K562 (cell line): ENCODE results near the gene MBD3L4. TPM values are rescaled to one million over a fixed set of nuclear protein-coding genes. Genes with fewer than 3 reads are reported as not detected.

ENCODE experiments used
- CBFA2T2 ChIP-seq: fragments of 450-650 bp; conservative IDR thresholded peaks from 2 replicates; pipeline ENCODE4 v1.6.1; 2017; ENCODE audit warnings: mild to moderate bottlenecking
- EP400 ChIP-seq: fragments of 450-650 bp; IDR thresholded peaks from 2 replicates; pipeline ENCODE4 v1.6.1; 2017; ENCODE audit warnings: antibody characterized with exemption, mild to moderate bottlenecking, moderate library complexity
- MBD2 ChIP-seq: sonication (generic); IDR thresholded peaks from 2 replicates; pipeline ENCODE4 v1.6.1; 2016; ENCODE audit warnings: low read depth, borderline replicate concordance
- MYBL2 ChIP-seq, 2 experiments: fragments of 450-650 bp in 1 of 2; sonication (generic) in 1 of 2; formaldehyde crosslinking in 1 of 2; IDR thresholded peaks; 2 replicates each; pipeline versions ENCODE4 v1.6.1 to v1.8.1; 2017 to 2022; ENCODE audit warnings: borderline replicate concordance in 1 of 2, inconsistent platforms in 1 of 2, low read depth in 1 of 2, mild to moderate bottlenecking in 1 of 2, missing genetic modification reagents in 1 of 2, moderate library complexity in 1 of 2
- RCOR1 ChIP-seq, 2 experiments: IDR thresholded peaks; 2 replicates each; pipeline ENCODE4 v1.6.1; 2012; ENCODE audit warnings: low read depth in 2 of 2, low read length in 2 of 2, borderline replicate concordance in 1 of 2, improper control_type of control experiment in 1 of 2
- SMAD2 ChIP-seq: fragments of 150-350 bp; IDR thresholded peaks from 2 replicates; pipeline ENCODE4 v1.6.1; 2014; ENCODE audit warnings: low read depth, mild to moderate bottlenecking, low read length
- TCF7 ChIP-seq: sonication (generic); IDR thresholded peaks from 2 replicates; pipeline ENCODE4 v1.6.1; 2016; ENCODE audit warnings: antibody characterized with exemption, borderline replicate concordance
- ZNF224 ChIP-seq: sonication (generic); formaldehyde crosslinking; IDR thresholded peaks from 2 replicates; pipeline ENCODE4 v1.8.0; 2022; ENCODE audit warnings: mild to moderate bottlenecking, missing genetic modification reagents
- polyA plus RNA-seq, 8 experiments: library from polyadenylated mRNA; depleted of rRNA in 4 of 8; stranded (reverse) in 5 of 8; unstranded in 3 of 8; fragments of >200 nt; fragmentation: Nextera tagmentation in 2 of 8; fragmentation: Illumina TruSeq in 1 of 8; extraction: Ambion mirVana in 2 of 8; extraction: Trizol in 1 of 8; gene quantifications; 2 replicates each; pipeline versions ENCODE4 v1.2.1 to v1.2.3, GENCODE V29; 2011 to 2014; ENCODE audit warnings: inconsistent platforms in 1 of 8, missing spikeins in 1 of 8
- total RNA-seq, 7 experiments: library from RNA; depleted of rRNA in 6 of 7; stranded (reverse); fragments of >200 nt in 6 of 7; fragmentation: Illumina TruSeq in 2 of 7; extraction: Trizol in 2 of 7; gene quantifications; 2 replicates each; pipeline versions ENCODE4 v1.2.1 to v1.2.3, GENCODE V29; 2011 to 2021; ENCODE audit warnings: low replicate concordance in 1 of 7
- TF ChIP-seq, protein P1 (sequence below): fragments of 250-450 bp; sonication (Bioruptor Pico); IDR thresholded peaks from 2 replicates; pipeline ENCODE4 v1.4.0; 2020; ENCODE audit warnings: mild to moderate bottlenecking, moderate library complexity
- TF ChIP-seq, protein P2 (sequence below): sonication (generic); formaldehyde crosslinking; IDR thresholded peaks from 2 replicates; pipeline ENCODE4 v1.9.0; 2022; ENCODE audit warnings: mild to moderate bottlenecking, missing genetic modification reagents
- TF ChIP-seq, protein P3 (sequence below): fragments of 250-450 bp; sonication (Bioruptor Pico); IDR thresholded peaks from 2 replicates; pipeline ENCODE4 v1.4.0; 2020
- TF ChIP-seq, protein P4 (sequence below): fragments of 450-650 bp; conservative IDR thresholded peaks from 2 replicates; pipeline ENCODE4 v1.6.1; 2016; ENCODE audit warnings: missing genetic modification characterization, low read depth, mild to moderate bottlenecking, control low read depth, missing compliant biosample characterization
- TF ChIP-seq, protein P5 (sequence below): fragments of 450-650 bp; formaldehyde crosslinking; conservative IDR thresholded peaks from 2 replicates; pipeline ENCODE4 v1.4.0; 2022; ENCODE audit warnings: mild to moderate bottlenecking, missing genetic modification characterization

The MBD3L4 gene
- total and polyA plus RNA-seq, 9 of the 15 experiments (the other 6 are each of a cell fraction or from before 2014, with no cell fraction given), result not detected

DNA sequence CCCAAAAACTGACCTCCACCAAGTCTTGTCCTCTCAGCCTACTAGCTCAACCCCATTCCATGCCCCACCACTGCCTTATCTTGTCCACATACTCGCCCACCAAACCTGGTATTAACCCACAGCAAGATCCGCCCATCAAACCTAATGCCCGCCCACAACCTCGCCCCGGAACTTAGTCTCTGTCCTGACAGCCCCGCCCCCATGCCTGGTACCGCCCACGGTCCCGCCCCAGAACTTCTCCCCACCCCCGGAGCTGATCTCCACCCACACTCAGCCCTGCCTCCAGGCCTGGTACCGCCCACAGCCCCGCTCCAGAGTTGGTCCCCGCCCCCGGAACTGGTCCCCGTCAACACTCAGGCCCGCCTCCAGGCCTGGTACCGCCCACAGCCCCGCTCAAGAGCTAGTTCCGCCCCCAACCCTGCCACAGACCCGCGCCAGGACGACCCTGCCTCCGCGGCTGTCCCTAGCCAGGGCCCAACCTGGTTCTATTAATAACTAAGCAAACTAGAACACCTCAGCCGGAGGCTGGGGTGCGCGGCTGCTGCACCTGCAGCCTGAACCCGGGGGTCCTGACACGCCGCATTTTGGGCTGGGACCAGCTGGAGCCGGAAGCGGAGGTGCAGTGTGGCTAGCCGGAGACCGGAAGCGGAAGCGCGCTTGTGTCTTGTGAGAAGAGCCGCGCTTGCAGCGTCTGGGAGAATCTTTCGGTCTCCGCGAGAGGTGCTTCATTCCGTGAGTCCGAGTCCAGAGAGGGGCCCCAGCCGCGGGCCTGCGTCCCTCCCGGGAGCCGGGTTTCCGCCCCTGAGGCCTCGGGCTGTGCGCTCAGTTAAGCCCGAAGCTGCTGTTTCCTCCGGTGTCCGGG, 29.3 kb upstream of the MBD3L4 start, which contains the start of gene ZNF557 (continued):
- TF ChIP-seq, protein P1, sequence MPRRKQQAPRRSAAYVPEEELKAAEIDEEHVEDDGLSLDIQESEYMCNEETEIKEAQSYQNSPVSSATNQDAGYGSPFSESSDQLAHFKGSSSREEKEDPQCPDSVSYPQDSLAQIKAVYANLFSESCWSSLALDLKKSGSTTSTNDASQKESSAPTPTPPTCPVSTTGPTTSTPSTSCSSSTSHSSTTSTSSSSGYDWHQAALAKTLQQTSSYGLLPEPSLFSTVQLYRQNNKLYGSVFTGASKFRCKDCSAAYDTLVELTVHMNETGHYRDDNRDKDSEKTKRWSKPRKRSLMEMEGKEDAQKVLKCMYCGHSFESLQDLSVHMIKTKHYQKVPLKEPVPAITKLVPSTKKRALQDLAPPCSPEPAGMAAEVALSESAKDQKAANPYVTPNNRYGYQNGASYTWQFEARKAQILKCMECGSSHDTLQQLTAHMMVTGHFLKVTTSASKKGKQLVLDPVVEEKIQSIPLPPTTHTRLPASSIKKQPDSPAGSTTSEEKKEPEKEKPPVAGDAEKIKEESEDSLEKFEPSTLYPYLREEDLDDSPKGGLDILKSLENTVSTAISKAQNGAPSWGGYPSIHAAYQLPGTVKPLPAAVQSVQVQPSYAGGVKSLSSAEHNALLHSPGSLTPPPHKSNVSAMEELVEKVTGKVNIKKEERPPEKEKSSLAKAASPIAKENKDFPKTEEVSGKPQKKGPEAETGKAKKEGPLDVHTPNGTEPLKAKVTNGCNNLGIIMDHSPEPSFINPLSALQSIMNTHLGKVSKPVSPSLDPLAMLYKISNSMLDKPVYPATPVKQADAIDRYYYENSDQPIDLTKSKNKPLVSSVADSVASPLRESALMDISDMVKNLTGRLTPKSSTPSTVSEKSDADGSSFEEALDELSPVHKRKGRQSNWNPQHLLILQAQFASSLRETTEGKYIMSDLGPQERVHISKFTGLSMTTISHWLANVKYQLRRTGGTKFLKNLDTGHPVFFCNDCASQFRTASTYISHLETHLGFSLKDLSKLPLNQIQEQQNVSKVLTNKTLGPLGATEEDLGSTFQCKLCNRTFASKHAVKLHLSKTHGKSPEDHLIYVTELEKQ (CRISPR knock-in tag), result no peak
- TF ChIP-seq, protein P2, sequence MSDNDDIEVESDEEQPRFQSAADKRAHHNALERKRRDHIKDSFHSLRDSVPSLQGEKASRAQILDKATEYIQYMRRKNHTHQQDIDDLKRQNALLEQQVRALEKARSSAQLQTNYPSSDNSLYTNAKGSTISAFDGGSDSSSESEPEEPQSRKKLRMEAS (CRISPR knock-in tag), result peak; percentile 42; the same call in 1 of the 2 replicates
- TF ChIP-seq ZNF224, result no peak
- peak; percentile 23; the same call in 1 of the 2 replicates for TF ChIP-seq MBD2
- no peak for TF ChIP-seq MYBL2 (IDR thresholded peaks at IDR 0.05; ENCODE audit: low read depth)
- no peak for TF ChIP-seq MYBL2 (CRISPR knock-in tag; IDR thresholded peaks at IDR 0.05; ENCODE audit: borderline replicate concordance)
- no peak for TF ChIP-seq SMAD2
- no peak for TF ChIP-seq CBFA2T2
- TF ChIP-seq RCOR1 (IDR thresholded peaks at IDR 0.05; ENCODE audit: borderline replicate concordance in 1 of 2, low read depth in 2 of 2, low read length in 2 of 2), result no peak
- TF ChIP-seq, protein P3, sequence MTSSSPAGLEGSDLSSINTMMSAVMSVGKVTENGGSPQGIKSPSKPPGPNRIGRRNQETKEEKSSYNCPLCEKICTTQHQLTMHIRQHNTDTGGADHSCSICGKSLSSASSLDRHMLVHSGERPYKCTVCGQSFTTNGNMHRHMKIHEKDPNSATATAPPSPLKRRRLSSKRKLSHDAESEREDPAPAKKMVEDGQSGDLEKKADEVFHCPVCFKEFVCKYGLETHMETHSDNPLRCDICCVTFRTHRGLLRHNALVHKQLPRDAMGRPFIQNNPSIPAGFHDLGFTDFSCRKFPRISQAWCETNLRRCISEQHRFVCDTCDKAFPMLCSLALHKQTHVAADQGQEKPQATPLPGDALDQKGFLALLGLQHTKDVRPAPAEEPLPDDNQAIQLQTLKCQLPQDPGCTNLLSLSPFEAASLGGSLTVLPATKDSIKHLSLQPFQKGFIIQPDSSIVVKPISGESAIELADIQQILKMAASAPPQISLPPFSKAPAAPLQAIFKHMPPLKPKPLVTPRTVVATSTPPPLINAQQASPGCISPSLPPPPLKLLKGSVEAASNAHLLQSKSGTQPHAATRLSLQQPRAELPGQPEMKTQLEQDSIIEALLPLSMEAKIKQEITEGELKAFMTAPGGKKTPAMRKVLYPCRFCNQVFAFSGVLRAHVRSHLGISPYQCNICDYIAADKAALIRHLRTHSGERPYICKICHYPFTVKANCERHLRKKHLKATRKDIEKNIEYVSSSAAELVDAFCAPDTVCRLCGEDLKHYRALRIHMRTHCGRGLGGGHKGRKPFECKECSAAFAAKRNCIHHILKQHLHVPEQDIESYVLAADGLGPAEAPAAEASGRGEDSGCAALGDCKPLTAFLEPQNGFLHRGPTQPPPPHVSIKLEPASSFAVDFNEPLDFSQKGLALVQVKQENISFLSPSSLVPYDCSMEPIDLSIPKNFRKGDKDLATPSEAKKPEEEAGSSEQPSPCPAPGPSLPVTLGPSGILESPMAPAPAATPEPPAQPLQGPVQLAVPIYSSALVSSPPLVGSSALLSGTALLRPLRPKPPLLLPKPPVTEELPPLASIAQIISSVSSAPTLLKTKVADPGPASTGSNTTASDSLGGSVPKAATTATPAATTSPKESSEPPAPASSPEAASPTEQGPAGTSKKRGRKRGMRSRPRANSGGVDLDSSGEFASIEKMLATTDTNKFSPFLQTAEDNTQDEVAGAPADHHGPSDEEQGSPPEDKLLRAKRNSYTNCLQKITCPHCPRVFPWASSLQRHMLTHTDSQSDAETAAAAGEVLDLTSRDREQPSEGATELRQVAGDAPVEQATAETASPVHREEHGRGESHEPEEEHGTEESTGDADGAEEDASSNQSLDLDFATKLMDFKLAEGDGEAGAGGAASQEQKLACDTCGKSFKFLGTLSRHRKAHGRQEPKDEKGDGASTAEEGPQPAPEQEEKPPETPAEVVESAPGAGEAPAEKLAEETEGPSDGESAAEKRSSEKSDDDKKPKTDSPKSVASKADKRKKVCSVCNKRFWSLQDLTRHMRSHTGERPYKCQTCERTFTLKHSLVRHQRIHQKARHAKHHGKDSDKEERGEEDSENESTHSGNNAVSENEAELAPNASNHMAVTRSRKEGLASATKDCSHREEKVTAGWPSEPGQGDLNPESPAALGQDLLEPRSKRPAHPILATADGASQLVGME, result 0 out of 2 replicates have a peak, but pooled peaks have one; percentile 28
- peak; percentile 95 for TF ChIP-seq EP400
- TF ChIP-seq TCF7, result no peak
- TF ChIP-seq, protein P4, sequence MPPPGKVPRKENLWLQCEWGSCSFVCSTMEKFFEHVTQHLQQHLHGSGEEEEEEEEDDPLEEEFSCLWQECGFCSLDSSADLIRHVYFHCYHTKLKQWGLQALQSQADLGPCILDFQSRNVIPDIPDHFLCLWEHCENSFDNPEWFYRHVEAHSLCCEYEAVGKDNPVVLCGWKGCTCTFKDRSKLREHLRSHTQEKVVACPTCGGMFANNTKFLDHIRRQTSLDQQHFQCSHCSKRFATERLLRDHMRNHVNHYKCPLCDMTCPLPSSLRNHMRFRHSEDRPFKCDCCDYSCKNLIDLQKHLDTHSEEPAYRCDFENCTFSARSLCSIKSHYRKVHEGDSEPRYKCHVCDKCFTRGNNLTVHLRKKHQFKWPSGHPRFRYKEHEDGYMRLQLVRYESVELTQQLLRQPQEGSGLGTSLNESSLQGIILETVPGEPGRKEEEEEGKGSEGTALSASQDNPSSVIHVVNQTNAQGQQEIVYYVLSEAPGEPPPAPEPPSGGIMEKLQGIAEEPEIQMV (tag), result no peak
- TF ChIP-seq, protein P5, sequence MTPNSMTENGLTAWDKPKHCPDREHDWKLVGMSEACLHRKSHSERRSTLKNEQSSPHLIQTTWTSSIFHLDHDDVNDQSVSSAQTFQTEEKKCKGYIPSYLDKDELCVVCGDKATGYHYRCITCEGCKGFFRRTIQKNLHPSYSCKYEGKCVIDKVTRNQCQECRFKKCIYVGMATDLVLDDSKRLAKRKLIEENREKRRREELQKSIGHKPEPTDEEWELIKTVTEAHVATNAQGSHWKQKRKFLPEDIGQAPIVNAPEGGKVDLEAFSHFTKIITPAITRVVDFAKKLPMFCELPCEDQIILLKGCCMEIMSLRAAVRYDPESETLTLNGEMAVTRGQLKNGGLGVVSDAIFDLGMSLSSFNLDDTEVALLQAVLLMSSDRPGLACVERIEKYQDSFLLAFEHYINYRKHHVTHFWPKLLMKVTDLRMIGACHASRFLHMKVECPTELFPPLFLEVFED (CRISPR knock-in tag), result 0 out of 2 replicates have a peak, but pooled peaks have one; percentile 76
